ENCODE results near the gene C1GALT1.

The C1GALT1 gene

GRCh38 chr7:7169296-7169695 lies 13.0 kb upstream of the C1GALT1 start:
- TF ChIP-seq, protein P1, sequence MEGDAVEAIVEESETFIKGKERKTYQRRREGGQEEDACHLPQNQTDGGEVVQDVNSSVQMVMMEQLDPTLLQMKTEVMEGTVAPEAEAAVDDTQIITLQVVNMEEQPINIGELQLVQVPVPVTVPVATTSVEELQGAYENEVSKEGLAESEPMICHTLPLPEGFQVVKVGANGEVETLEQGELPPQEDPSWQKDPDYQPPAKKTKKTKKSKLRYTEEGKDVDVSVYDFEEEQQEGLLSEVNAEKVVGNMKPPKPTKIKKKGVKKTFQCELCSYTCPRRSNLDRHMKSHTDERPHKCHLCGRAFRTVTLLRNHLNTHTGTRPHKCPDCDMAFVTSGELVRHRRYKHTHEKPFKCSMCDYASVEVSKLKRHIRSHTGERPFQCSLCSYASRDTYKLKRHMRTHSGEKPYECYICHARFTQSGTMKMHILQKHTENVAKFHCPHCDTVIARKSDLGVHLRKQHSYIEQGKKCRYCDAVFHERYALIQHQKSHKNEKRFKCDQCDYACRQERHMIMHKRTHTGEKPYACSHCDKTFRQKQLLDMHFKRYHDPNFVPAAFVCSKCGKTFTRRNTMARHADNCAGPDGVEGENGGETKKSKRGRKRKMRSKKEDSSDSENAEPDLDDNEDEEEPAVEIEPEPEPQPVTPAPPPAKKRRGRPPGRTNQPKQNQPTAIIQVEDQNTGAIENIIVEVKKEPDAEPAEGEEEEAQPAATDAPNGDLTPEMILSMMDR (IDR thresholded peaks at IDR 0.05; ENCODE audit: control insufficient read depth, insufficient read depth, low read depth, low read length, missing control alignments), result no peak
- no peak for DNase-seq (ENCODE audit: low read depth)

GRCh38 chr7:7173956-7174632 lies 8.2 kb upstream of the C1GALT1 start:
- TF ChIP-seq, protein P1 (IDR thresholded peaks at IDR 0.05; ENCODE audit: control insufficient read depth, insufficient read depth, low read depth, low read length, missing control alignments), result no peak
- DNase-seq (ENCODE audit: low read depth), result no peak
- H3K4me3 ChIP-seq (ENCODE audit: control insufficient read depth, low read depth, low read length), result no peak overlapping the region

More at GRCh38 chr7:7169296-7169695, 13.0 kb upstream of the C1GALT1 start:
- H3K4me3 ChIP-seq (ENCODE audit: control insufficient read depth, low read depth, low read length), result no peak overlapping the region

DNA sequence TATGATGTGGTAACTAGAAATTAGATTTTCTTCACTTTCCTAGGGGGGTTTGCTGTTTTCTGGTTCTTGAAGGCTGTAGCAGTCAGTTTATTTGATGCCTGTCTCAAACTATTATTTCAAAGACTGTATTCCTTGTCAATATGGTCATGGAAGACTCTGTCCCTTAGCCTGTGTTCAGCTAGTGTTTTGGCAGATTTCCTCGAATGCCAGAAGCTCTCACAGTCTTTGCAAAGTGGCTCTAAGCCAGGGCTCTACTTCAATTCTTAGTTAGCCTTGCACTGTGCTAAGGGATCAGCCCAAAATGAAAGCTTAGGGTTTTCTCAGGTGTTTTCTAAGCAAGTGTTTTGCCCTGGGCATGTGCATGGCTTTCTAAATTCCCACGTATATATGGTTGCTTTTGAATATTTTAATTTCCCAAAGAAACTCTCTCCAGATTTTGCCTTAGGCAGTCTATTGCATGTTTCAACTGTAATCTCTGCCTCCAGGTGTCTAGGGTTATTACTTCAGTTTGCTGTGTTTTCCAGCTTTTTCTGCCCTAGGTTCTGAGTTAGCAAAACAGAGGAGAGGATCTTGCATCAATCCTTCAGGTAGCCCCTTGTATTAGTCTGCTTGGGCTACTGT lies 7.2 kb upstream of the C1GALT1 start:
- DNase-seq (ENCODE audit: low read depth), result no peak
- TF ChIP-seq, protein P1 (IDR thresholded peaks at IDR 0.05; ENCODE audit: control insufficient read depth, insufficient read depth, low read depth, low read length, missing control alignments), result no peak
- no peak overlapping the region for H3K4me3 ChIP-seq (ENCODE audit: control insufficient read depth, low read depth, low read length)

GRCh38 chr7:7176406-7177043 lies 5.8 kb upstream of the C1GALT1 start:
- TF ChIP-seq, protein P1 (IDR thresholded peaks at IDR 0.05; ENCODE audit: control insufficient read depth, insufficient read depth, low read depth, low read length, missing control alignments), result no peak
- DNase-seq (ENCODE audit: low read depth), result peak; percentile 48
- no peak overlapping the region for H3K4me3 ChIP-seq (ENCODE audit: control insufficient read depth, low read depth, low read length)

DNA sequence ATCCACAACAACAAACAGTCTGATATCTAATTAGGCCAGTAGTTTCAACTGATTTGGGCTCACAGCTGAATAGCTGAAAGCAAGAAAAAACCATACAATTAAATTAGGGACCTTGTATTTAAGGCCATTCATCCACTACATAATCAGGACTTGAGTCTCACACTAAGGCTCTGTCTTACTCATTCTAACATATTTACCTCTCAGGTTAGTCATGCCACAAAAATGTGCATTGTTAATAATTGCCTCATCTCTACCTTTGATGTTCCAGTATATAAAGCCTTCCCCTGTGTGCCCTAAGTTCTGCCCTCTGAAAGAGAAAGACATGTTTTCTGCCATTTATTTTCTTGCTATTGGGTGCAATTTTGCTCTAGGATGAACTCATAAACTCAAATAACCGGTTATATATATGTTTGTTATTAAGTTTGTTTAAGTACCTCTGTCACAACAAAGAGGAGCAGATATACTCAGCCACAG lies 5.3 kb upstream of the C1GALT1 start:
- peak; percentile 38 for DNase-seq (ENCODE audit: low read depth)
- H3K4me3 ChIP-seq (ENCODE audit: control insufficient read depth, low read depth, low read length), result no peak overlapping the region
- TF ChIP-seq, protein P1 (IDR thresholded peaks at IDR 0.05; ENCODE audit: control insufficient read depth, insufficient read depth, low read depth, low read length, missing control alignments), result no peak

DNA sequence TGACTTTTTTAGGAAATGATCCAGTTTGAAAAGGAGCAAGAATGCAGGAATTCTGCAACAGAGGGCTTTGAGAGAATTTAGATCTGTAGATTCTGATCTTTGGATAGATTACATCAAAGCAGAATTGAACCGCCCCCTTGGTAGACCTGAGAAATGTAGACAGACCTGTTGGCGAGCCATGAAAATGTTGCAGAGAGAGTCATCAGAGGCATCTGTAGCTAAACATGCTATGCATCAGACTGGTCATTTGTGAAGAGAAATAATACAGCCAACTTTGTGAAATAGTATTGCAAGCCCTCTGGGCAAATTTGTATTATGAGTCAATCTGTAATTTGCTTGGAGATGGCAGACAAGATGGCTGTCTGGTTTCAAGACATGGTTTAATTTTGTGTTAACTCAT lies 4.3 kb upstream of the C1GALT1 start:
- TF ChIP-seq, protein P1 (IDR thresholded peaks at IDR 0.05; ENCODE audit: control insufficient read depth, insufficient read depth, low read depth, low read length, missing control alignments), result no peak
- no peak for DNase-seq (ENCODE audit: low read depth)
- no peak overlapping the region for H3K4me3 ChIP-seq (ENCODE audit: control insufficient read depth, low read depth, low read length)

Measured in AG09309 (cell line).